ENCODE data around the gene PCDHGB3.
"Not testable (repeated sequence)": the region's sequence is repeated elsewhere in the genome, so short reads cannot be mapped to it uniquely, and the experiment has no call there.

PCDHGB3 gene

GRCh38 chr5:141359790-141360426 lies 10.1 kb upstream of the PCDHGB3 start, which contains the start of gene PCDHGB2:
Gene PCDHGB2 (plus strand): TSS chr5:141359994. CDS start chr5:141360136, 142 bp downstream.
- Histone ChIP-seq H3K9ac (ENCODE audit: low read length) (no peak within 1 kb of the TSS), H3K9me3 (ENCODE audit: control insufficient read depth, insufficient read depth, low read depth, low read length) (peaks cover 59% of the 10 kb centered on the region), H3K27me3 (ENCODE audit: control insufficient read depth, insufficient read depth, low read length) (no peaks in the 10 kb centered on the region), H3K27ac (ENCODE audit: low read depth, low read length) (no peak within 1 kb of the TSS), H3K4me1 (ENCODE audit: control insufficient read depth, insufficient read depth, low read length) (no peaks in the 10 kb centered on the region), H3K4me3 (ENCODE audit: low read depth, low read length) (peak within 1 kb of the TSS; percentile 31), H3K36me3 (ENCODE audit: control insufficient read depth, insufficient read depth, low read length) (no peaks in the 10 kb centered on the region)

- no peaks in the 10 kb centered on the region; the same call in 1 of the 2 replicates for H3K36me3 ChIP-seq (ENCODE audit: control insufficient read depth, insufficient read depth, low read length)
- H3K27ac ChIP-seq (ENCODE audit: low read depth, low read length) = no peak overlapping the region
- peaks cover 60% of the 10 kb centered on the region for H3K9me3 ChIP-seq (ENCODE audit: control insufficient read depth, insufficient read depth, low read depth, low read length)
- H3K9ac ChIP-seq (ENCODE audit: low read length) = no peak overlapping the region
- H3K4me3 ChIP-seq (ENCODE audit: low read depth, low read length) = no peak overlapping the region
- no peaks in the 10 kb centered on the region for H3K27me3 ChIP-seq (ENCODE audit: control insufficient read depth, insufficient read depth, low read length)
- no peaks in the 10 kb centered on the region for H3K4me1 ChIP-seq (ENCODE audit: control insufficient read depth, insufficient read depth, low read length)
Measured at GRCh38 chr5:141360685-141361084, 9.4 kb upstream of the PCDHGB3 start.

GRCh38 chr5:141362719-141363118 lies 7.3 kb upstream of the PCDHGB3 start:
- peaks cover 54% of the 10 kb centered on the region for H3K9me3 ChIP-seq (ENCODE audit: control insufficient read depth, insufficient read depth, low read depth, low read length)
- H3K4me1 ChIP-seq (ENCODE audit: control insufficient read depth, insufficient read depth, low read length) = no peaks in the 10 kb centered on the region
- H3K4me3 ChIP-seq (ENCODE audit: low read depth, low read length) = peak overlapping the region; percentile 5
- H3K9ac ChIP-seq (ENCODE audit: low read length) = no peak overlapping the region
- no peaks in the 10 kb centered on the region; the same call in 1 of the 2 replicates for H3K36me3 ChIP-seq (ENCODE audit: control insufficient read depth, insufficient read depth, low read length)
- no peaks in the 10 kb centered on the region for H3K27me3 ChIP-seq (ENCODE audit: control insufficient read depth, insufficient read depth, low read length)
- H3K27ac ChIP-seq (ENCODE audit: low read depth, low read length) = peak overlapping the region; percentile 26; the same call in 1 of the 2 replicates

- Histone ChIP-seq H3K27me3 (ENCODE audit: control insufficient read depth, insufficient read depth, low read length) (no peaks in the 10 kb centered on the region), H3K27ac (ENCODE audit: low read depth, low read length) (no peak within 1 kb of the TSS), H3K9ac (ENCODE audit: low read length) (no peak within 1 kb of the TSS), H3K9me3 (ENCODE audit: control insufficient read depth, insufficient read depth, low read depth, low read length) (peaks cover 57% of the 10 kb centered on the region), H3K4me3 (ENCODE audit: low read depth, low read length) (peak within 1 kb of the TSS; percentile 5; the same call in 1 of the 2 replicates), H3K4me1 (ENCODE audit: control insufficient read depth, insufficient read depth, low read length) (no peaks in the 10 kb centered on the region), H3K36me3 (ENCODE audit: control insufficient read depth, insufficient read depth, low read length) (no peaks in the 10 kb centered on the region; the same call in 1 of the 2 replicates)
Measured at GRCh38 chr5:141363952-141364660, 5.9 kb upstream of the PCDHGB3 start, which contains the start of gene PCDHGA5. Gene PCDHGA5 (plus strand): TSS chr5:141364162. CDS start chr5:141364331, 169 bp downstream.

- Histone ChIP-seq H3K36me3 (ENCODE audit: control insufficient read depth, insufficient read depth, low read length) (no peaks in the 10 kb centered on the region; the same call in 1 of the 2 replicates), H3K9me3 (ENCODE audit: control insufficient read depth, insufficient read depth, low read depth, low read length) (peaks cover 61% of the 10 kb centered on the region), H3K27me3 (ENCODE audit: control insufficient read depth, insufficient read depth, low read length) (no peaks in the 10 kb centered on the region), H3K9ac (ENCODE audit: low read length) (no peak overlapping the region), H3K4me3 (ENCODE audit: low read depth, low read length) (no peak overlapping the region), H3K4me1 (ENCODE audit: control insufficient read depth, insufficient read depth, low read length) (no peaks in the 10 kb centered on the region), H3K27ac (ENCODE audit: low read depth, low read length) (no peak overlapping the region)
Measured at GRCh38 chr5:141366016-141366896, 3.8 kb upstream of the PCDHGB3 start.

- no peaks in the 10 kb centered on the region for H3K27me3 ChIP-seq (ENCODE audit: control insufficient read depth, insufficient read depth, low read length)
- peaks cover 55% of the 10 kb centered on the region for H3K9me3 ChIP-seq (ENCODE audit: control insufficient read depth, insufficient read depth, low read depth, low read length)
- H3K9ac ChIP-seq (ENCODE audit: low read length) = no peak overlapping the region
- H3K4me3 ChIP-seq (ENCODE audit: low read depth, low read length) = no peak overlapping the region
- H3K36me3 ChIP-seq (ENCODE audit: control insufficient read depth, insufficient read depth, low read length) = no peaks in the 10 kb centered on the region
- no peak overlapping the region for H3K27ac ChIP-seq (ENCODE audit: low read depth, low read length)
- H3K4me1 ChIP-seq (ENCODE audit: control insufficient read depth, insufficient read depth, low read length) = no peaks in the 10 kb centered on the region
Measured at GRCh38 chr5:141371572-141372475, 1.8 kb downstream of the PCDHGB3 start.

GRCh38 chr5:141373673-141374317 lies 3.8 kb downstream of the PCDHGB3 start, which contains the start of gene PCDHGA6:
Gene PCDHGA6 (plus strand): TSS chr5:141373891. CDS start chr5:141374084, 193 bp downstream.
- no peaks in the 10 kb centered on the region for H3K4me1 ChIP-seq (ENCODE audit: control insufficient read depth, insufficient read depth, low read length)
- no peaks in the 10 kb centered on the region for H3K27me3 ChIP-seq (ENCODE audit: control insufficient read depth, insufficient read depth, low read length)
- H3K9me3 ChIP-seq (ENCODE audit: control insufficient read depth, insufficient read depth, low read depth, low read length) = peaks cover 57% of the 10 kb centered on the region
- H3K36me3 ChIP-seq (ENCODE audit: control insufficient read depth, insufficient read depth, low read length) = no peaks in the 10 kb centered on the region
- no peak within 1 kb of the TSS for H3K27ac ChIP-seq (ENCODE audit: low read depth, low read length)
- peak within 1 kb of the TSS; percentile 18; the same call in 1 of the 2 replicates for H3K4me3 ChIP-seq (ENCODE audit: low read depth, low read length)
- H3K9ac ChIP-seq (ENCODE audit: low read length) = no peak within 1 kb of the TSS

- Histone ChIP-seq H3K36me3 (ENCODE audit: control insufficient read depth, insufficient read depth, low read length) (no peaks in the 10 kb centered on the region), H3K9me3 (ENCODE audit: control insufficient read depth, insufficient read depth, low read depth, low read length) (peaks cover 55% of the 10 kb centered on the region), H3K27ac (ENCODE audit: low read depth, low read length) (no peak overlapping the region), H3K4me1 (ENCODE audit: control insufficient read depth, insufficient read depth, low read length) (no peaks in the 10 kb centered on the region), H3K9ac (ENCODE audit: low read length) (no peak overlapping the region), H3K4me3 (ENCODE audit: low read depth, low read length) (no peak overlapping the region), H3K27me3 (ENCODE audit: control insufficient read depth, insufficient read depth, low read length) (no peaks in the 10 kb centered on the region)
Measured at GRCh38 chr5:141374627-141375026, 4.6 kb downstream of the PCDHGB3 start.

GRCh38 chr5:141375444-141376155 lies 5.6 kb downstream of the PCDHGB3 start:
- not testable (repeated sequence) for H3K9ac ChIP-seq (ENCODE audit: low read length); H3K4me1 ChIP-seq (ENCODE audit: control insufficient read depth, insufficient read depth, low read length); H3K27me3 ChIP-seq (ENCODE audit: control insufficient read depth, insufficient read depth, low read length); H3K4me3 ChIP-seq (ENCODE audit: low read depth, low read length); H3K36me3 ChIP-seq (ENCODE audit: control insufficient read depth, insufficient read depth, low read length); H3K27ac ChIP-seq (ENCODE audit: low read depth, low read length)
- H3K9me3 ChIP-seq (ENCODE audit: control insufficient read depth, insufficient read depth, low read depth, low read length) = peaks cover 50% of the 10 kb centered on the region
